ENCODE results near the gene GGCT.

The GGCT gene

GRCh38 chr7:30476459-30477145 is 28.0 kb downstream of the GGCT start:
- DNase-seq = no peak

DNA sequence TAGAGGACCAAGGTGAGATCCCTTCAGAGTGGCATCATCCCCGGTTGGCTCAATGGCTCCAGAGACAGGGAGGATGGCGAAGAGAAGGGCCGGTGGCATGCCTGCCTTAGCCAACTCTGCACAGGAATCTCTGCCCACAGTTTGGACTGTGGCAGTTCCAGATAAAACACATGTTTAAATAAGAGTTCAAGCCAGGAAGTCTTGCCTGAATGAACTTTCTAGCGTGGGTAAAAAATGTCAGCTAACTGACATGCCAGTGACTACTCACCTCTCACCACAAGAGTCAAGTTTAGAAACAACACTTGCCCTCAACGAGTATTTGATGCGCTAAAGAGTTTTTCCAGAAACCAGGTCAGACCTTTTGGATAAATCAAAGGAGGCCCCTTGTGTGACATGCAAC is 29.0 kb downstream of the GGCT start:
- no peak for DNase-seq

- no peak for DNase-seq
Observed at GRCh38 chr7:30474893-30475292, 29.7 kb downstream of the GGCT start.

DNA sequence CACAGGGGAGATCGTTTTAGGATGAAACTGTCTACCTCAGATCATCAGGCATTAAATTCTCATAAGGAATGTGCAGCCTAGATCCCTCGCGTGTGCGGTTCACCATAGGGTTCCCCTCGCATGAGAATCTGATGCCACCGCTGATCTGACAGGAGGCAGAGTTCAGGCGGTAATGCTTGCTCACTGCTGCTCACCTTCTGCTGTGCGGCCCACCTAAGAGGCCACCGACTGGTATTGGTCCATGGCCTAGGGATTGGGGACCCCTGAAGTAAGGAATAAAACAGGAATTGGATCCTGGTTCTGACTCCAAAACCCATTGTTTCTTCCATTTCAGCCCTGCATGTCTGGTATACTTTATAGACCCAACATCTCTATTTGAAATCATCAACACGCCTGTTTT is 30.1 kb downstream of the GGCT start:
- DNase-seq = no peak

GRCh38 chr7:30473903-30474302 is 30.7 kb downstream of the GGCT start:
- no peak for DNase-seq

DNA sequence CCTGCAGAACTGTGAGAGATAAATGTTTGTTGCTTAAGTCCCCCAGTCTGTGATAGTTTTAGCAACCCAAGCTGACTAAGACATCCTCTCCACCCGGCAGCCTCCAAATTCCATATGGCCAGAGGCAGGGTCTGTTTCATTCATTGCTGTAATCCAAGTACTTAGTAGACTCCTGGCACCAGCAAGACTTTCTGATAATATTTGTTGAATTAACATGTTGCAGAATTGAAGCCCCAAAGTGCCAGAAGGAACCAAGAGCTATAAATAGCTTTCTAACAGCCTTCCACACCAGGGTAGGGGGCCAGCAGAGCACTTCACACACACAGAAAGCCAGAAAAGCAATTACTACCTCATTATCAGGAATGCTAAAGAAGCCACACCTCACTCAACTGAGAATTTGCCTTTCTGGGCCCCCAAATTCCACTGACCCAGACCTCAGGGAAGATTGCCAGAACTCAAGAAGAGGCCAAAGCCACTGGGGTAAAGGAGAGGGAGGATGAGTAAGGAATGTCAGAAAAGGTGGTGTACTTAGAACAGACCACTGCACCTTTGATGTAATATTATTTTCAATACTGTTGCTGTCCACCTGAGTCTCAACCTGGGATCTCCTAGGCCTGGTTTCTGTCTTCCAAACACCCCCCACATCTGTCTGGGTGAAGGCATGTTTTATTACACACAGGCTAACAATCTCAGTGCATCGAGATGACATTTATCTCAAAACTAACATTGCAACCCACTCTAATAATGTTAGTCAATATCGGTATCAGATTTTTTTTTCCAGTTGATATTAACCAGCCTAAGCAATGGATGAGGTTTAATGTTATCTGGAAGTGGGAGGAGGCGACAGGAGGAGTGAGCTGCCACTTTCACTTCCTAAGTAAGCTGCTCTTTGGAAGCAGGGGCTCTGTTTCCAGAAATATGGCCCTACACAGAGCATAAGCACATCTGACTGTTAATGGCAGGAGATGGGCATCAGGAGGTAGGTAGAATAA is 31.5 kb downstream of the GGCT start:
- no peak for DNase-seq

- no peak for DNase-seq
Observed at GRCh38 chr7:30472081-30472783, 32.4 kb downstream of the GGCT start.

- DNase-seq = no peak
Observed at GRCh38 chr7:30471205-30471604, 33.4 kb downstream of the GGCT start.

DNA sequence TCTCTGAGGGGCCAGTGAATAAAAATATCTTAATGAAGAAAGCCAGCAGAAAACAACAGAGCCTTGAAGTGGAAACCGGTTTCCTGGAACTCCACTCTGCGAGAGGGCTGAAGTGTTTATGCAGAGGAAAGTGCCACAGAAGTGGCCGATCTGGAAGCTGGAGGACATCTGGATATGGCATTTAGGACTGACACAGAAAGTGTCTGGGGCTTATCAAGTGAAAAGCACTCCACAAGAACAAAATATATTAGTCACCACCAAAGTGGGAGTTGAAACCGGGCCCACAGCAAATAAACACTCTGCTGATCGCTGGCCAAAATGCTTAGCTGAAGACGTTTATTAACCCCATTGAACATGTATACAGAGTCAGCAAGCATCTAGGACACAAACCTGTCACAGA is 33.9 kb downstream of the GGCT start:
- DNase-seq = no peak

- no peak for DNase-seq
Observed at GRCh38 chr7:30470163-30470770, 34.4 kb downstream of the GGCT start.

DNA sequence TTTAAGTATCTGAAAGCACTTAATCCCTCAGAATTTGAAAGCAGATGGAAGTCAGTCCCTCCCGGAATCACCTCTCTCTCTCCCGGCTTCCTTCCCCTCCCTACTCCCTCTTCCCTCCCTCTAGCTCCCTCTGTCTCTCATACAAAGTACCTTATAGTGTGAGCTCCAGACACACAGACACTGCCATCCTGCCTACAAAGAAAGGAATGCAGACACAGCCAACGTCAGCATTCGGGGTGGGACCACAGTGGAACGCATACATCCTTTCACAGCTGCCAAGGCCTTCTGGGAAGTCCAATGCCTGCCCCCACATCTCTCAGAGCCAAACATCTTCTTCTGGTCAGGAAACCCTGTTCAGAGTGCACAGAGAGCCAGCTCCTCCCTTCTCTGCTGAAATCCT is 35.3 kb downstream of the GGCT start:
- no peak for DNase-seq

DNA sequence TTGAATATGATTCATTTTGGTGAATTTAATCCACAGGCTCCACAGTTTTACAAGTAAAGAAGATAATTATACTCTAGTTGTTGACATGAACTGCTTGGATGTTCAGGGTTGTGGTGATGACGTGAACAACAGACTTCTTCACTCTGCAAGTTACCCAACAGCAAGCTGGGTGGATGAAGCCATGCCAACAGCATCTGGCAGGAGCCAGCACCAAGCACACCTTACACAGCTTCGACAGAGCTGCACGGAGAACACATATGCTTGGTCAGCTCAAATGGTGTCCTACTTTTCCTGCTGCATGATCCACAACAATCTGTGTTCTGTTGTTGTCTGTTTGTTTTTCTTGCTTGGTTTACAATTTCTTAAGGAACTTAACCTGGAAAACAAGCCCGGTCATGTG is 35.8 kb downstream of the GGCT start:
- no peak for DNase-seq

GRCh38 chr7:30468041-30468440 is 36.6 kb downstream of the GGCT start:
- no peak for DNase-seq

GRCh38 chr7:30467271-30467670 is 37.4 kb downstream of the GGCT start:
- DNase-seq = no peak

GRCh38 chr7:30466266-30466665 is 38.4 kb downstream of the GGCT start:
- no peak for DNase-seq

- no peak for DNase-seq
Observed at GRCh38 chr7:30465811-30466180, 38.8 kb downstream of the GGCT start.

GRCh38 chr7:30465046-30465810 is 39.4 kb downstream of the GGCT start:
- no peak for DNase-seq

GRCh38 chr7:30464231-30464671 is 40.4 kb downstream of the GGCT start:
- no peak for DNase-seq

- DNase-seq = no peak
Observed at GRCh38 chr7:30463405-30464145, 41.1 kb downstream of the GGCT start.

GRCh38 chr7:30462179-30462578 is 42.5 kb downstream of the GGCT start:
- no peak for DNase-seq

GRCh38 chr7:30460246-30460633 is 44.4 kb downstream of the GGCT start:
- no peak for DNase-seq

Measured in CD4-positive, alpha-beta T cell treated with Interleukin-21 for 1 hour (primary cell).